VCaP (cell line): ENCODE results near the gene CPSF4.

Experiments used
- H3K27ac ChIP-seq: fragments of 450-650 bp; 2 replicates; pipeline ENCODE4 v1.5.1; 2017
- CTCF ChIP-seq: fragments of 450-650 bp; conservative IDR thresholded peaks from 2 replicates; pipeline ENCODE4 v1.5.1; 2017; ENCODE audit warnings: mild to moderate bottlenecking, moderate library complexity

The CPSF4 gene

GRCh38 chr7:99504603-99505323 is 66.0 kb downstream of the CPSF4 start, which contains the start of gene ZKSCAN5:
TSS of gene ZKSCAN5 (plus strand) at chr7:99504662. CDS start at chr7:99506045, 1,383 bp downstream.
- no peak for TF ChIP-seq CTCF
- H3K27ac ChIP-seq: peak within 1 kb of the TSS; percentile 81

GRCh38 chr7:99505324-99505662 is 66.5 kb downstream of the CPSF4 start:
- TF ChIP-seq CTCF: no peak
- H3K27ac ChIP-seq: peak overlapping the region; percentile 81
